Cerebellar nuclear complex (tissue), 1 donor: Measurements from ENCODE around the gene HIRA.

Experiments used
- DNase-seq, 2 experiments: peaks; one replicate each; lab custom pipeline; 2025; lab: John Stamatoyannopoulos, UW

The HIRA gene

DNA sequence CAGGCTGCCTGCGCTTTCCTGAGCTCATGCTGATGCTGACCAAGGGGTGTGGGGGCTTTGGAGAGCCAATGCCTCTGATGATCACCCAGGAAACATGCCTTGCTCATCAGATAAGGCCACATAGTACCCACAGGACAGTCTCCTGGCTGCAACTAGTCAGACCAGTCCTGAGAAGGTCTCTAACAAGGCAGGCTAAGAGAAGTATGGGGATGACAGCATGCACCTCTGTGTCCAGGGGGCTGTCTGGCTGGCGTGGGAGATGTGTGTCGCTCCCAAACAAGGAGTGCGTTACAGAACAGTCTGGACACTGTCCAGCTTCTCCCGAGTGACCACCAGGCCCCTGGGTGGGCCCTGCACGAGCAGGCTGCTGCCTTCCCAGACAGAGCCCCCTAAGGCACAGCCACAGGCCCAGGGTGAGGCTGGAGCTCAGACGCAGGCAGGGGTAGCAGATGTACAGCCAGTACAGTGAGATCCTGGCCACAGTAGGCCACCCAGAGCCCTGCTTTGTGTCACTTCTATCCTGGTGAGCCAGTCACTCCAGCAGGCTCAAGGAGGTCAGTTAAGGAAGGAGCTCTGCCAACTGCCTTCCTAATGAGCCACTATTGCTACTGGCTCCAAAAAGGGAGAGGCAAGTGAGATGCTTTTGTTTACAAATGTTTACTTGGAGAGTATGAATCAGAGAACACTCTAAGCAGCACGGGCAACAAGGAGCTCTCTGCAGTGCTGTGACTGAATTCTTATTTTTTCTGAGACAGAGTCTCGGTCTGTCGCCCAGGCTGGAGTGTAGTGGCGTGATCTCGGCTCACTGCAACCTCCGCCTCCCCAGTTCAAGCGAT lies 74.0 kb downstream of the HIRA start:
- no peak for DNase-seq

DNA sequence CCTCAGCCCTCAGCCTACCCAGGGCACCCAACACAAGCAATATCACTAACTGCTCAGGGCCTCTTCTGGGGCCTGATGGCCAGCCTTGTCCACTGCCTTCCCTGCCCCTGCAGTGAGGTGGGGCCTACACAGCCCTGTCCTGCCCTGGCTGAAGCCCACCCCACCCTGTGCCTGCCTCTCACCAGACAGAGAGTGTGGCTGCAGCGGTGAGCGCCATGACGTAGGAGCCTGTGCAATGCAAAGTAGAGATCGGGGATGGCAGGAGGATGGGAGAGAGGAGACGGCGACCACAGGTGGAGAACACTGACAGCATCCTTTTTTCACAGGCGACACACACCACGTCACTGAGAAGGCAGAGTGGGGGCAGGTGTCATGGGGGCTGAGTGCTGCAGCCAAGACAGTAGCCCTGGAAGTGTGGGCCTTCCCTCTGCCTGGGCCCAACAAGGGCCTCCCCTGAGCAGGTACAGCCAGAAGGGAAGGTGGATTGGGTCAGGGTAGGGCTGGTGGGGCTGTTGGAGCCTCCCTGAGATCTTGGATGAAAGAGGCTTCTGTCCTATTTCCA lies 74.7 kb downstream of the HIRA start:
- DNase-seq = no peak

DNA sequence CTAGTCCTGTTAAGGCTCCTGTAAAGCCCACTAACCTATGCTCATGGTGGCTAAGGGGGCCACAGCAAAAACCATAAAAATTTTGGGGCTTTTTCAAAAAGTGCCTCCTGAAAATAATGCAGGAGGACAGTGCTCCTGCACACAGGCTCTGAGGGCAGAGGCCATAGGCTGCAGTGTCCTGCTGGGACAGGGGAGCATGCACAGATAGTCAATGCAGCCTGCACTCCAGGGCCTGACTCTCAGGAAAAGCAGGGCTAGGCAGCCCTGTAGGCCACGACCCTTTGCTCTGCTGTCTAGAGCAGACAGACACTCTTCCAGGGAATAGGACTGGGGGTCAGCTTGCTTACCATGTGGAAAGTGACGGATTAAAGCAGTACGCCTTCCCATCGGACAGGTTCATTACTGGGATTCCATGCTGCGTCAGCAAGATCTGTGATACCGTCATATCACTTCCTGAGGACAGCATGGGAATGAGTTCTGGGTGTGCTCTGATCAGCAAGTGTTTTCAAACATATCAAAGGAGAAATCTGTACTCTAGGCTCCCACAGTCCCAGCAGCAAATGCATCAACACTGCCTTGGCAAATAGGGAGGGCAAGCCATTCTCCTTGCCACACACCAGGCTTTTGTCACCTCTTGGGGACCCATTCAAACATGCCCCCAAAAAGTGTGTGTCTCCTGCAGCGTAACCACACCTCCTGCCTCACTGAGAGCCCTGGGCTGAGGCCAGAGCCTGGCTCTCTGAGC lies 75.9 kb downstream of the HIRA start:
- no peak for DNase-seq

DNA sequence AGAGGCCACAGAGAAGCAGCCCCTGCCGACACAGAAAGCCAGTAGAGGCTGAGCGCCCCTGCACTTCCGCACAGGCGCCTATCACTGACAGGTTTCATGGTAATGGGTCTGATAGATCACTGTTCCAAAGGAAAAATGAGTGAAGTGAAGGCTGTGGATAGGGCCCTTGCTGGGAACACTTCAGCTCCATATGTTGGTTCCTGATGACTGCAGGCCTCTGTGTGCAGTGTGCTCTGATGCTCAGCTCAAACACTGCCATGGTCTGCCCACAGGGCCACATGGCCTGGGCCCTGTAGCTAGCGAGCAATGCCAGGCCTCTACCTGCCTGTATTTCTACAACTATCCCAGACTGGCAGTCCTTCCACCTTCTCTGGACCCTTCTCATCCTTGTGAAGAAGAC lies 77.3 kb downstream of the HIRA start:
- DNase-seq = no peak

DNA sequence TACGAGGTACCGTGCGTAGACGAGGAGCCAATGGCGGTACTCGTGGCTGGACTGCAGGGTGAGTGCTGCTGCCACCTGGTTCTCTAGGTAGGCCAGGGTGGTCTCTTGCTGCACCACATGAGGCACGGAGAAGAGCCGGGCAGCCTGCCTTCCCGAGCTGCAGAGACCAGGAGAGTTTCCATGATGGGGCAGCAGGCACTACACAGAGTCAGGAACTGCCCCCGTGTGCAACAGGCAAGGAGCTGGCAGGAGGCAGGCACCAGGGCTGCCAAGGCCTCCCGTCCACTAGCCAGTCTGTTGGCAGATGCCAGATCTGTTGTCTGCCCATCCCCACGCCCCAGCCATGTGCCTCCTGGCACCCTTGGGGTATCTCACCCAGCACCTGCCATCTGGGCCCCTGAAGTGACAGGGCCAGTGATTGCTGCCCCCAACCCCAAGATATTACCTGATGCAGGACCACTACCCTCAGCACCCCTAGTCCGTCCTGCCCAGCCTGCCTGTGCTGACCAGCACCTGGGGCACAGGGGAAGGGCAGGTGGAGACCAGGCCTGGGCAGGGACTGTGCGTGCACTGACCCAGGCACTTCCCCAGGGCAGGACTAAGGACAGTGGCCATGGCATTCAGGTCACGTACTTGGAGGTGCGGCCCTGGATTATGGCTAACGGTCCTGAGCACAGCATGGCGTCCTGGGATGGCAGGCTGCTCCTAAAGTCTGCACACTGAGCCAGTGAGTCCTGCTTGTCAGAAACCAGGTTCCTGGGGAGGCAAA lies 78.0 kb downstream of the HIRA start:
- DNase-seq = no peak

DNA sequence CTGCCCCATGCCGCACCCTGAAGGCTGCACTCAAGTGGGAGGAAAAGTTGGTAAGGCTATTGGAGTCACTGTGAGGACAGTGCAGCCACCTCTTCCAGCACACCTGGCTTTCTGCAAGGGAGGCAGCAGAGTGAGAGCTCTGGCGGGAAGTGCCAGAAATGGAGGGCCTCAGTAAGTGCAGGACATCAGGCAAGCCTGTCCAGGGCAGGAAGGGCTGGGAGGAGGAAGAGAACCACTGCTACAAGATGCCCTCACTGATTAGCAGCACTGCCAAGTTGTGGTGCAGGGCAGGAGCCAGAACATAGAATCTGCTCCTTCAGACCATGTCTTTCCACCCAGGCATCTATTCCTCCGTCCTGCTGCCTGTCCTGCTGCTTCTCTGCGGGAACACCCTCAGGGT lies 78.8 kb downstream of the HIRA start:
- no peak for DNase-seq

DNA sequence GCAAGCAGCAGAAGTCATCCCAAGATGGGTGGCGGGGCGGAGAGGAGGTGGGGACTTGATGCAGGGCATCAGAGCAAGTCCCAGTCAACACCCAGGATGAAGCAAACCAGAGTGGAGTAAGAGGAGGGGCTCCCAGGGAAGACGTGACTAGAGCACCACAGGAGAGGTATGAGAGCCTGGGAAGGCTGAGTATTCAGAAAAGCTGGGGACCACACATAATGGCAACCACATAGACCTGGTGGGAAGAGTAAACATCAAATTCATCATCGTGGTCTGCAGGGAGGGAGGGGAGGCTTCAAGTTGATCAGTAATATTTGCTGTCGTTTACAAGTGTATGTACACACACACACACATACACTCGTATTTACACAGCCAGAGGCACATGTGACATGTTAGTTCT lies 79.3 kb downstream of the HIRA start:
- no peak for DNase-seq

DNA sequence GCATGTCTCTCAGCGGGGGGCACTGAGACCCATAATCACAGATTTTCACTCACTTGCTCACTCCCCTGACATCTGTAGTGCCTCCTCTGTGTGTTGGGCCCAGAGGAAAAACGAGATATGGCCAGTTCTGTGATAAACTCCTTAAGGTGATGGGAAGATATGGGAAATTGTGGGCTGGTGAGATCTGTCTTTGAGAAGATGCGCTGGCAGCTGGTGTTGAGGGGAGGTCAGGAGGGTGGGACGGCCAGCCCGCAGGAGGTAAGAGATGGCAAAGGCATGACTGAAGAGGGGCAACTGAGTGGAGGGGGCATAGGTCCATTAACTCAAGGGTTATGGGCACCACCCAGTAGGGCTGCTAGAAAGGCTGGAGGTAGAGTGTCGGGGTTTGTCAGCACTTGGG lies 79.9 kb downstream of the HIRA start:
- no peak for DNase-seq

DNA sequence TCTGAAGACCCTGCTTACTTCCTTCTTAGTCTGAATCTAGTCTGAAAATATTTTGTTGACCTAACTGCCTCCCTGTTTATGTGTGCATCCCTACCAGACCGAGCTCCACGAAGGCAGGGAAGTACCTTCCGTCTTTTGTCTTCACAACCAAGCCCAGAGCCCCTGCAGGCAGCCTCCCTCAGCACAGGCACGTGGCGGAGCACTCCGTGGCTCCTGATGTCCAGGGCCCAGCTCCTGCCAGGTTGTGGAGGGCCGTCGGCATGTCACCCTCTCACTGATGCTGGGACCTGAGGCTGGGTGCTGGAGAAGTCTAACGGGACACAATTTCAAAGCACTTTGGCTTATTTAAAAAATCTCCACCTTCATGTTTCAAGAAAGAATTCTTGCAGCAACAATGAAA lies 80.6 kb downstream of the HIRA start:
- no peak for DNase-seq

DNA sequence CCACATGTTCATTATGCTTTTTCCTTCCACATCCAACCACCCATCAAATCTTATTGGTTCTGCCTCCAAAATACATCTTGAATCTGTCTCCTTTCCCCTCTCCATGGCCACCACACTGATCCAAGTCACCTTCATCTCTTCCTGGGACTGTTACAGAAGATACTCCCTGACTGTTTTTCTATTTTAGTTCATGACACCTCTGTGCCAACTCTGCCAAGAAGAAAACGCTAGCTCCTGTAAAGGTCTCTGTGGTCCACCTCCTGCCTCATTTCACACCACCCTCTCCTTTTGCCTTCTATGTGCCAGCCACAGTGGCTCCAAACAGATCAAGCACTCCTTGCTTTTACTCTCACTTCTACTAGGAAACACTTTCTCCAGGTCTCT lies 81.1 kb downstream of the HIRA start:
- no peak for DNase-seq

DNA sequence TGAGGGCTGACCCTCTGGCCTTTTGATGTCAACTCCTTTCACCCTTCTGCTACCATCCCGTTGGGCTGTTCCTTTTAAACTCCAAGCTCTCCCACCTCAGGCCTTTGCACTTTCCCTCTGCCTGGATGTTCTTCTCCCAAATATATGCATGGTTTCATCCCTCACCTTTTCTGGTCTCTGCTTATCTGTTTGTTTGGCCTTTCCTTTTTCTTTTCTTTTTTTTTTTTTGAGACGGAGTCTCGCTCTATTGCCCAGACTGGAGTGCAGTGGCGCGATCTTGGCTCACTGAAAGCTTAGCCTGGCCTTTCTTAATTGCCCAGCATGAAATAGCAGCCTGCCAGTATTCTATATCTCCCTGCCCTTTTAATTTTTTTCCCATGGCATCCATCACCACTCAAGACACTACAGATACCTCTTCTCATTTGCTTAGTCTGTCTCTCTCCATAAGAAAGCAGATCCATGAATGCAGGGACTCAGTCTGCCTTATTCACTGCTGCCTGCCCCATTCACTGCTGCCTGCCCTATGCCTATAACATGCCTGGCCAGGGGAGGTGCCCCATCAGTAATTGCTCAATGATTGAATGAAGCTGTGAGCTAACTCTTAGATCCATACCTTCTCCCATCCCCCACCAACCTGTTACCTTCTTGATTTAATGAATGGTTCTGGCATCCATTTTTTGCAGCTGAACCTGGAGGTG lies 81.6 kb downstream of the HIRA start:
- no peak for DNase-seq

DNA sequence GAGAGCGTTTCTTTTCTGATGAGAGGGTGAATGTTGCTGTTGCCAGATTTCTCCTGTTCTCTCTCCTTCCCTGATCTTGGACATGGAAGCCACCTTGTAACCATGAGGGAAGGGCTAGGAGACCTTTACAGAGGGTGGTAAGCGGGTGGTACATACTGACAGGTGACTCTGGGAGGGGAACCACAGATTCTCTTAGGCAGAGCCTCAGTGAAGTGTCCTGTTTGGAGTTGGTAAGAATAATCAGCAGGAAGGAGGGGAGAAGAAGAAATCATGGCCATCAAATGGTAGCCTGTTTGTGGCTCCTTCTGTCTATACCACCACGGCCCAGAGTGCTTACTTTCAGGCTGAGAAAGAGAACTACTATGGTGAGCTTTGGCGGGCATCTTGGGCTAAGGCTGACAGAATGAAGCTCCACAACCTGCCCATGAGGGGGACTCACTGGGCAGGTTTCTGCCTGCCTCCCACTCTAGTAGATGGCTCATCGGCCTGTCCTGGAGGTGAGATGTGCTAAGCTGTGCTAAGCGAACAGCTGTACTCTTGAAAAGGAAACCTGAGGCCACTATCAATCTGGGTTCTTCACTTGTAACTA lies 84.8 kb downstream of the HIRA start:
- no peak for DNase-seq

DNA sequence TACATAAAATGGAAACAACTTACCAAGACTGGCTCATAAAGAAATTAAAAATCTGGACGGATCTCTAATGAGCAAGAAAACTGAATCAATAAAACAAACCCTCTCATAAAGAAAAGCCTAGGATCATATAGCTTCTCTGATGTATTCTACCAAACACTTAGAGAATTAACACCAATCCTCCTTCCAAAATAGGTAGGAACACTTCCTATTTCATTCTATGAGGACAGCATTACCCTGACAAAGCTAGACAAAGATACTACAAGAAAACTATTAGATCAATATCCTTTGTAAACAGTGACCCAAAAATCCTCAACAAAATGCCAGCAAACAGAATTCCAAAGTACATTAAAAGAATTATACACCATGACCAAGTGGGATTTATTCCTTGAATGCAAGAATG lies 87.1 kb downstream of the HIRA start:
- no peak for DNase-seq

DNA sequence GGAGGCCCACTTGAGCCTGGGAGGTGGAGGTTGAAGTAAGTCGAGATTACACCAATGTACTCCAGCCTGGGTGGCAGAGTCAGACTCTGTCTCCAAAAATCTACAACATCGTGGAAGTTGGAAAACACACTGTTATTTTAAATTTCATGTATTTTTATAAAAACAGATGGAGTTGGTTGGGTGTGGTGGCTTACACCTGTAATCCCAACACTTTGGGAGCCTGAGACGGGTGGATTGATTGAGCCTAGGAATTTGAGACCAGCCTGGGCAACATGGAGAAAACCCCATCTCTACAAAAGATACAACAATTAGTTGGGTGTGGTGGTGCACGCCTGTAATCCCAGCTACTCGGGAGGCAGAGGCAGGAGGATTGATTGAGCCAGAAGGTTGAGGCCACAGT lies 88.1 kb downstream of the HIRA start:
- no peak for DNase-seq

DNA sequence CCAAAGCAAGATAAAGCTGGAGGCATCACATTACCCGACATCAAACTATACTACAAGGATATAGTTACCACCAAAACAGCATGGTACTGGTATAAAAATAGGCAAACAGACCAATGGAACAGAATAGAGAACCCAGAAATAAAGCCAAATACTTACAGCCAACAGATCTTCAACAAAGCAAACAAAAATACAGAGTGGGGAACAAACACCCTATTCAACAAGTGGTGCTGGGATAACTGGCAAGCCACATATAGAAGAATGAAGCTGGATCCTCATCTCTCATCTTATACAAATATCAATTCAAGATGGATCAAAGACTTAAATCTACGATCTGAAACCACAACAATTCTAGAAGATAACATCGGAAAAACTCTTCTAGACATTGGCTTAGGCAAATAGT lies 90.0 kb downstream of the HIRA start:
- DNase-seq = no peak

DNA sequence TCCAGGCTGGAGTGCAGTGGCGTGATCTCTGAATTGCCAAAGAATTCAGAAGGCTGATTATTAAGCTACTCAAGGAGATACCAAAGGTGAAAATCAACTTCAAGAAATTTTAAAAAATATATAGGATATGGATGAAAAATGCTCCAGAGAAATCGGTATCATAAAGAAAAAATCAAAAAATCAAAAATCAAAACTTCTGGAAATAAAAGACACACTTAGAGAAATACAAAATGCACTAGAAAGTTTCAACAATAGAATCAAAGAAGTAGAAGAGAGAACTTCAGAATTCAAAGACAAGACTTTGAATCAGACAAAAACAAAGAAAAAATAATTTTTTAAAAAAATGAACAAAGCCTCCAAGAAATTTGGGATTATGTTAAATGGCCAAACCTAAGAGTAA lies 94.4 kb downstream of the HIRA start:
- no peak for DNase-seq

DNA sequence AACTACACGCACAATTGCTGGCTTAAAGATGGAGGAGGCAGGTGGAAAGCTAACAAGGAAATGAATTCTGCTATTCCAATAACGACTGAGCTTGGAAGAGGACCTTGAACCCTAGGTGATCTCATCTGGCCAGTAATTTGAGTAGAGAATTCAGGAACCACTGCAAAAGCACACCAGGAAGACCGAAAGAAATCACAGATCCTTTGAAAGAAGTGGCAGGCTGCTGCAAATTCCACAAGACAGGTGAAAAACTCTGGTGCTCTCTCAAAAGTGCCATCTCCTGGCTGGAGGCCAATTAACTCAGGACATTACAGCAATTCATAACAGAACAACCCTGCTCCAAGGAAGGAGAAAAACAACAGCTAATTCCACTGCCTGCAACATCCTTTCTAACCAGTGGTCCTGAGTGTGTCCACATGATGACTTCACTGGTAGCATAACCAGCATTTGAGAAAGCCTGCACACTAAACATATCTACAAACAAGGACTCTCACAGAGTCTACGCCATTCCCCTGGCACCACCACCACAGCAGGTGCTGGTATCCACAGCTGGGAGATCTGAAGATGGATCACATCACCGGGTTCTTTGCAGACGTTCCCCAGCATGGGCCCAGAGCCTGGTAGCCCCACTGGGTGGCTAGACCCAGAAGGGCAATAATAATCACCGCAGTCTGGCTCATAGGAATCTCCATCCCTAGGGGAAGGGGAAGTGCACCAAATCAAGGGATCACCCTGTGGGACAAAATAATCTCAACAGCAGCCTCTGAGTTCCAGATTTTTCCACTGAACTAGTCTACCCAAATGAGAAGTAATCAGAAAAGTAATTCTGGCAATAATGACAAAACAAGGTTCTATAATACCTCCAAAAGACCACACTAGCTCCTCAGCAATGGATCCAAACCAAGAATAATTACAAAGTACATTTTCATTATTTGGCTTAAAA lies 95.1 kb downstream of the HIRA start:
- DNase-seq = no peak

DNA sequence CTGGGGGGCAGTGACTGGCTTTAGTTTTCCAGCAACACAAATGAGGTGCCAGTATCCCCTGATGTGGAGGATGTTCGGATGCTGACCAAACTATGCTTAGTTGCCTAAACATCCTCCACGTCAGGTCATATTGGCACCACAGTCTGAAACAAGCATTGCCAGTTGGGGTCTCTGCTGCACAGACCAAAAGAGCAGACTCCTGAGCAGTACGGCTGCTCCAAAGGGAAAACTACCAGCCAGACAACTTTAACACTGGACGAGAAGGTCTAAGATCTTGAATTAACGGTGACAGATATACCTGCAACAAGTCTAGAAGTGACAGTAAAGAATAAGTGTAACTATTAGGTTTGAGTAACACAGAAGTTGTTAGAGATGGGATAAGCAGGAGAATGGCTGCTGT lies 99.6 kb downstream of the HIRA start:
- no peak for DNase-seq

DNA sequence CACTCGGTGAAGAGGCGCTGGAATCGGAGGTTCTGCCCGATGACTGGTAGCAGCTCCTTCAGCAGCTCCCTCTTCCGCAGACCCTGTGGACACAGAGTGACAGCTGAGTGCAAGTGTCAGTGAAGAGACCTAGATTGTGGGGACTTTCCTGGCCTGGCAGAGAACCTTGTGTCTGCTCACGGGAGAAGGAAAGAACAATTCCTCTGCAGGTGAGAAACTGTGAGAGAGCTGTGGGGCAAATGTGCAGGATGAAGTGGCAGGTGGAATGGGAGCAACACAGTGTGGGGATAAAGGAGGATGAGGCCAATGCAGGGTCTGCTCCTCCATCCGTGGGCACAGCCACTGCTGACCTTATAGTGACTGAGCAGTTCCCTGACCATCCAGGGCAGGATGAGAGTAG lies 100.1 kb downstream of the HIRA start:
- DNase-seq = no peak

DNA sequence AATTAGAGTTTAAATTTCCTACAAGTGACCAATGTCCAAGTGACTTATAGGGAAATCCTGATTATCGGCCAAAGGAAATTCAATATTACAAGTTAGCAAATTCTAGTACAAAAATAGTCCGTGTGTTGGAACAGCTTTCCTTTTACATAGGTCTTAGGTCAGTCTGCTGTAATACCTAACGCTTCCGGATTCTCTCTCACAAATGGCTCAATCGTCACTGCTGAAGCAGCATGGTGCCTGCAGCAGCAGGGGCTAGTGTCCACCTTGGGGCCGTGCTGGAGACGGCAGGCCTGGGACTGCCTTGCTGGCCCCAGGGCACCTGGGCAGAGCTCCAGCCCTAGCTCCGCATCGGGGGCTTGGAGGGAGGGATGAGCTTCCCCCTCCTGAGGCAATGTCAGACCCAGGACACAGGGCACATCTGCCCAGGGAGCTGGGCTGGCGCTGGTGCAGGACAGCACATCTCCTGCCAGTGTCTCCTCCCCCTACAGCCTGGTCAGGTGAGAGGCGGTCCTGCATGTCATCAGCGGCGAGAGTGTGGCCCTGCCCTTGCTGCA lies 100.6 kb downstream of the HIRA start:
- no peak for DNase-seq
